H7 (cell line): Measurements from ENCODE around the gene SRRM4. TPM values are rescaled to one million over a fixed set of nuclear protein-coding genes. Genes with fewer than 3 reads are reported as not detected.

Source experiments
- DNase-seq: peaks from one replicate; pipeline ENCODE4 v3.0.0; 2012
- H3K27me3 ChIP-seq: 2 replicates; pipeline ENCODE4 v1.6.0; 2011; ENCODE audit warnings: mild to moderate bottlenecking, low read length; ENCODE audit not compliant: control insufficient read depth, insufficient read depth
- H3K36me3 ChIP-seq: replicated peaks from 2 replicates; pipeline ENCODE4 v1.5.1; 2011; ENCODE audit warnings: low read length; ENCODE audit not compliant: control insufficient read depth, insufficient read depth
- H3K4me3 ChIP-seq: 2 replicates; pipeline ENCODE4 v1.5.1; 2011; ENCODE audit warnings: low read depth, mild to moderate bottlenecking, control low read depth, low read length, moderate library complexity; ENCODE audit not compliant: insufficient read depth
- total RNA-seq: library from RNA; depleted of rRNA; stranded (reverse); fragments of >200 nt; shearing (Covaris generic); gene quantifications from 2 replicates; pipeline ENCODE4 v1.2.3, GENCODE V29; 2014

The SRRM4 gene
- total RNA-seq, 1 experiment from 2014 or later, result 0.76 TPM

- no peaks in the 10 kb centered on the region for H3K27me3 ChIP-seq
- no peak for DNase-seq
- no peaks in the 10 kb centered on the region for H3K36me3 ChIP-seq
- no peak overlapping the region for H3K4me3 ChIP-seq
Measured at GRCh38 chr12:119182701-119183493, 201.6 kb downstream of the SRRM4 start.

GRCh38 chr12:119183942-119184695, 202.8 kb downstream of the SRRM4 start:
- no peaks in the 10 kb centered on the region for H3K27me3 ChIP-seq
- no peak overlapping the region for H3K4me3 ChIP-seq
- DNase-seq, result no peak

GRCh38 chr12:119195256-119195655, 213.9 kb downstream of the SRRM4 start:
- DNase-seq, result no peak
- H3K27me3 ChIP-seq, result no peaks in the 10 kb centered on the region
- no peak overlapping the region for H3K4me3 ChIP-seq

More at GRCh38 chr12:119183942-119184695, 202.8 kb downstream of the SRRM4 start:
- H3K36me3 ChIP-seq, result no peaks in the 10 kb centered on the region

GRCh38 chr12:119198440-119198839, 217.1 kb downstream of the SRRM4 start:
- Histone ChIP-seq H3K27me3 (no peaks in the 10 kb centered on the region), H3K36me3 (no peaks in the 10 kb centered on the region), H3K4me3 (no peak overlapping the region)
- no peak for DNase-seq

More at GRCh38 chr12:119195256-119195655, 213.9 kb downstream of the SRRM4 start:
- H3K36me3 ChIP-seq, result no peaks in the 10 kb centered on the region

GRCh38 chr12:119200601-119201000, 219.3 kb downstream of the SRRM4 start:
- DNase-seq, result no peak
- H3K36me3 ChIP-seq, result no peaks in the 10 kb centered on the region
- H3K27me3 ChIP-seq, result no peaks in the 10 kb centered on the region
- no peak overlapping the region for H3K4me3 ChIP-seq

GRCh38 chr12:119201789-119202543, 220.6 kb downstream of the SRRM4 start:
- no peaks in the 10 kb centered on the region for H3K36me3 ChIP-seq
- H3K4me3 ChIP-seq, result no peak overlapping the region
- H3K27me3 ChIP-seq, result no peaks in the 10 kb centered on the region
- DNase-seq, result peak; percentile 48

GRCh38 chr12:119202544-119202943, 221.2 kb downstream of the SRRM4 start:
- H3K36me3 ChIP-seq, result no peaks in the 10 kb centered on the region
- H3K4me3 ChIP-seq, result no peak overlapping the region
- no peak for DNase-seq
- no peaks in the 10 kb centered on the region for H3K27me3 ChIP-seq

- Histone ChIP-seq H3K27me3 (no peaks in the 10 kb centered on the region), H3K36me3 (no peaks in the 10 kb centered on the region), H3K4me3 (no peak overlapping the region)
- DNase-seq, result no peak
Measured at GRCh38 chr12:119204131-119204530, 222.8 kb downstream of the SRRM4 start.

GRCh38 chr12:119204671-119205285, 223.4 kb downstream of the SRRM4 start:
- Histone ChIP-seq H3K27me3 (no peaks in the 10 kb centered on the region), H3K36me3 (no peaks in the 10 kb centered on the region), H3K4me3 (no peak overlapping the region)
- DNase-seq, result no peak

- no peaks in the 10 kb centered on the region for H3K36me3 ChIP-seq
- no peaks in the 10 kb centered on the region for H3K27me3 ChIP-seq
- no peak overlapping the region for H3K4me3 ChIP-seq
- no peak for DNase-seq
Measured at GRCh38 chr12:119206348-119207062, 225.2 kb downstream of the SRRM4 start.

GRCh38 chr12:119207063-119207560, 225.8 kb downstream of the SRRM4 start:
- H3K4me3 ChIP-seq, result no peak overlapping the region
- no peak for DNase-seq
- no peaks in the 10 kb centered on the region for H3K36me3 ChIP-seq
- H3K27me3 ChIP-seq, result no peaks in the 10 kb centered on the region

- DNase-seq, result no peak
- H3K36me3 ChIP-seq, result no peaks in the 10 kb centered on the region
- H3K27me3 ChIP-seq, result no peaks in the 10 kb centered on the region
Measured at GRCh38 chr12:119208626-119209061, 227.3 kb downstream of the SRRM4 start.

GRCh38 chr12:119211884-119212283, 230.5 kb downstream of the SRRM4 start:
- no peak for DNase-seq
- H3K27me3 ChIP-seq, result no peaks in the 10 kb centered on the region
- no peaks in the 10 kb centered on the region for H3K36me3 ChIP-seq
- H3K4me3 ChIP-seq, result no peak overlapping the region

More at GRCh38 chr12:119208626-119209061, 227.3 kb downstream of the SRRM4 start:
- no peak overlapping the region for H3K4me3 ChIP-seq
